H9 (cell line): ENCODE measurements around the gene DLST. TPM values are rescaled to one million over a fixed set of nuclear protein-coding genes. Genes with fewer than 3 reads are reported as not detected.

ENCODE experiments used
- DNase-seq: peaks from one replicate; pipeline ENCODE4 v3.0.0-alpha.2; 2017
- H2AFZ ChIP-seq: one replicate; pipeline ENCODE4 v1.6.1; 2013; ENCODE audit warnings: mild to moderate bottlenecking, low read length, control low read depth, moderate library complexity
- H2AK5ac ChIP-seq: 2 replicates; pipeline ENCODE4 v1.6.1; 2013; ENCODE audit warnings: low read length, control low read depth, mixed read lengths; ENCODE audit not compliant: insufficient read length
- H2BK120ac ChIP-seq: one replicate; pipeline ENCODE4 v1.6.1; 2013; ENCODE audit warnings: low read depth, mild to moderate bottlenecking, low read length, control low read depth, inconsistent platforms; ENCODE audit not compliant: poor library complexity, severe bottlenecking
- H2BK12ac ChIP-seq: 2 replicates; pipeline ENCODE4 v1.6.1; 2013; ENCODE audit warnings: low read length, control low read depth, mixed read lengths, low read depth; ENCODE audit not compliant: insufficient read length
- H2BK15ac ChIP-seq: 2 replicates; pipeline ENCODE4 v1.6.1; 2013; ENCODE audit warnings: low read depth, low read length, control low read depth
- H2BK20ac ChIP-seq: one replicate; pipeline ENCODE4 v1.6.1; 2013; ENCODE audit warnings: low read depth, mild to moderate bottlenecking, low read length, control low read depth, inconsistent platforms; ENCODE audit not compliant: poor library complexity, severe bottlenecking
- H2BK5ac ChIP-seq: 2 replicates; pipeline ENCODE4 v1.6.1; 2013; ENCODE audit warnings: low read length, control low read depth, mixed read lengths; ENCODE audit not compliant: insufficient read length
- H3K14ac ChIP-seq: 2 replicates; pipeline ENCODE4 v1.6.1; 2013; ENCODE audit warnings: low read length, control low read depth; ENCODE audit not compliant: insufficient read depth
- H3K18ac ChIP-seq: 2 replicates; pipeline ENCODE4 v1.6.1; 2013; ENCODE audit warnings: low read depth, mild to moderate bottlenecking, mixed read lengths, low read length, control low read depth; ENCODE audit not compliant: insufficient read length
- H3K23ac ChIP-seq: 2 replicates; pipeline ENCODE4 v1.6.1; 2013; ENCODE audit warnings: low read length, control low read depth, mixed read lengths, low read depth; ENCODE audit not compliant: insufficient read length
- H3K23me2 ChIP-seq: 2 replicates; pipeline ENCODE4 v1.6.1; 2013; ENCODE audit warnings: low read depth, mild to moderate bottlenecking, mixed read lengths, low read length, control low read depth; ENCODE audit not compliant: insufficient read length, poor library complexity, severe bottlenecking
- H3K27ac ChIP-seq: 2 replicates; pipeline ENCODE4 v1.5.1; 2013; ENCODE audit warnings: low read length, control low read depth, mixed read lengths, low read depth; ENCODE audit not compliant: insufficient read length
- H3K27me3 ChIP-seq: 2 replicates; pipeline ENCODE4 v1.6.1; 2013; ENCODE audit warnings: low read length, control low read depth, inconsistent platforms; ENCODE audit not compliant: insufficient read depth
- H3K4ac ChIP-seq: 2 replicates; pipeline ENCODE4 v1.6.1; 2013; ENCODE audit warnings: low read depth, mild to moderate bottlenecking, control low read depth, inconsistent platforms, low read length, moderate library complexity
- H3K4me1 ChIP-seq: 2 replicates; pipeline ENCODE4 v1.6.1; 2013; ENCODE audit warnings: low read length, control low read depth, inconsistent platforms; ENCODE audit not compliant: insufficient read depth
- H3K4me2 ChIP-seq: 2 replicates; pipeline ENCODE4 v1.6.1; 2013; ENCODE audit warnings: low read length, control low read depth, mixed read lengths; ENCODE audit not compliant: insufficient read length, insufficient read depth
- H3K56ac ChIP-seq: 2 replicates; pipeline ENCODE4 v1.6.1; 2013; ENCODE audit warnings: low read depth, mild to moderate bottlenecking, mixed read lengths, low read length, control low read depth; ENCODE audit not compliant: insufficient read length
- H3K79me1 ChIP-seq: 2 replicates; pipeline ENCODE4 v1.6.1; 2013; ENCODE audit warnings: low read depth, mild to moderate bottlenecking, moderate library complexity, low read length, control low read depth, inconsistent platforms; ENCODE audit not compliant: insufficient read depth, poor library complexity, severe bottlenecking
- H3K79me2 ChIP-seq: 2 replicates; pipeline ENCODE4 v1.6.1; 2013; ENCODE audit warnings: low read length, control low read depth, inconsistent platforms; ENCODE audit not compliant: insufficient read depth
- H3K9ac ChIP-seq: 2 replicates; pipeline ENCODE4 v1.6.1; 2013; ENCODE audit warnings: low read length, control low read depth, mixed read lengths; ENCODE audit not compliant: insufficient read length; ENCODE audit errors: extremely low read depth
- H3K9me3 ChIP-seq: one replicate; pipeline ENCODE4 v1.6.1; 2013; ENCODE audit warnings: low read depth, low read length, inconsistent platforms; ENCODE audit not compliant: control insufficient read depth
- H3T11ph ChIP-seq: one replicate; pipeline ENCODE4 v1.6.1; 2013; ENCODE audit warnings: mild to moderate bottlenecking, low read length, control low read depth, inconsistent platforms
- H4K20me1 ChIP-seq: one replicate; pipeline ENCODE4 v1.6.1; 2013; ENCODE audit not compliant: control insufficient read depth, insufficient read length, insufficient read depth
- H4K5ac ChIP-seq: 2 replicates; pipeline ENCODE4 v1.6.1; 2013; ENCODE audit warnings: low read depth, mild to moderate bottlenecking, mixed read lengths, low read length, control low read depth; ENCODE audit not compliant: insufficient read length
- H4K8ac ChIP-seq: replicated peaks from 2 replicates; pipeline ENCODE4 v1.6.1; 2013; ENCODE audit warnings: low read length, control low read depth, mixed read lengths, low read depth; ENCODE audit not compliant: insufficient read length
- H4K91ac ChIP-seq: 2 replicates; pipeline ENCODE4 v1.6.1; 2013; ENCODE audit warnings: low read depth, mild to moderate bottlenecking, moderate library complexity, mixed read lengths, low read length, control low read depth; ENCODE audit not compliant: insufficient read length
- H3K27ac Mint-ChIP-seq, 3 experiments: 2 replicates in 2 of 3; 3 replicates in 1 of 3; pipeline ENCODE4 v1.8.0; 2020 to 2021; ENCODE audit warnings: mixed read lengths in 3 of 3, mild to moderate bottlenecking in 1 of 3, moderate library complexity in 1 of 3
- H3K27me3 Mint-ChIP-seq: 2 replicates; pipeline ENCODE4 v1.8.0; 2021; ENCODE audit warnings: low read depth, mild to moderate bottlenecking, moderate library complexity, mixed read lengths
- H3K36me3 Mint-ChIP-seq, 3 experiments: 2 replicates in 2 of 3; 3 replicates in 1 of 3; pipeline ENCODE4 v1.8.0; 2020 to 2021; ENCODE audit warnings: low read depth in 3 of 3, mixed read lengths in 3 of 3; ENCODE audit not compliant: insufficient read depth in 1 of 3
- H3K4me1 Mint-ChIP-seq, 2 experiments: 2 replicates each; pipeline ENCODE4 v1.8.0; 2020; ENCODE audit warnings: mixed read lengths in 2 of 2
- H3K4me3 Mint-ChIP-seq, 2 experiments: 2 replicates in 1 of 2; 3 replicates in 1 of 2; pipeline ENCODE4 v1.8.0; 2020 to 2021; ENCODE audit warnings: mild to moderate bottlenecking in 2 of 2, mixed read lengths in 2 of 2, moderate library complexity in 1 of 2
- H3K9me3 Mint-ChIP-seq, 2 experiments: 2 replicates in 1 of 2; 3 replicates in 1 of 2; pipeline ENCODE4 v1.8.0; 2020; ENCODE audit warnings: mild to moderate bottlenecking in 2 of 2, mixed read lengths in 2 of 2, moderate library complexity in 1 of 2
- WGBS: extraction: QIAGEN DNeasy Blood & Tissue Kit; methylation state at CpG from one replicate; pipeline ENCODE4 v1.1.7; 2013; ENCODE audit warnings: missing lambda C conversion rate, low lambda C conversion rate, mixed read lengths; ENCODE audit not compliant: insufficient read length; ENCODE audit errors: extremely low coverage; 5-methylcytosine and 5-hydroxymethylcytosine counted together
- total RNA-seq: library from RNA; stranded (reverse); gene quantifications from 2 replicates; pipeline ENCODE4 v1.2.1, GENCODE V29; 2021
- TF ChIP-seq, protein P1 (sequence below): fragments of 200-600 bp; sonication (generic); conservative IDR thresholded peaks from 3 replicates; pipeline ENCODE4 v1.8.0; 2021; ENCODE audit warnings: antibody characterized with exemption, mild to moderate bottlenecking

The DLST gene
- total RNA-seq, 1 experiment from 2014 or later: 116 TPM

DNA sequence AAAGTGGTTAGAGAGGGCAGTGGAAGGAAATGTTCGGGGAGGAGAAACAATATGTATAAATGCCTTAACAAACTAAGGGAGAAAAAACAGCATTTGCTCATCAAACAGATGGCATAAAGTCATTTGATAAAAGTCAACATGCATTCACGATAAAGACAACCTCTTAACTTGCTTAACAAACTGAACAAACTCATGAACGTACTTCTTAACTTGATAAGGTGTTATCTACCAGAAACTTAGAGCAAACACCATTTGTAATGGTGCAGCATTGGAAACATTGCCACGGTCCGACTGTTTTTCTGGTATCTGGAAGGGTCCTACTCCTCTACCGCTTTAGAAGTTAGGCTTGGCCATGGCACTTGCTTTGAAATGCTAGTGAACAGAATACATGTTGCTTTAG is 45.5 kb downstream of the DLST start:
- DNase-seq: no peak
- Histone ChIP-seq H3K14ac (no peak overlapping the region), H3K4me1 (no peaks in the 10 kb centered on the region), H4K20me1 (no peaks in the 10 kb centered on the region), H3K4ac (no peak overlapping the region), H3K27me3 (no peaks in the 10 kb centered on the region), H3K9me3 (no peaks in the 10 kb centered on the region), H3K79me1 (no peaks in the 10 kb centered on the region), H3K4me2 (no peak overlapping the region), H4K8ac (no peak overlapping the region), H3K79me2 (no peaks in the 10 kb centered on the region), H2BK120ac (no peak overlapping the region), H2BK12ac (no peak overlapping the region), H3K23ac (no peak overlapping the region), H3K56ac (no peak overlapping the region), H2BK20ac (no peak overlapping the region), H3K18ac (no peak overlapping the region), H4K91ac (no peak overlapping the region), H4K5ac (no peak overlapping the region), H2BK15ac (no peak overlapping the region), H3K27ac (no peak overlapping the region), H3K23me2 (peaks cover 4% of the 10 kb centered on the region), H3T11ph (no peak overlapping the region), H2AK5ac (no peak overlapping the region), H2BK5ac (no peak overlapping the region), H3K9ac (no peak overlapping the region), H2AFZ (no peak overlapping the region)
- WGBS: no CpG with 5 or more reads among the region's 6 CpGs
- TF ChIP-seq, protein P1, sequence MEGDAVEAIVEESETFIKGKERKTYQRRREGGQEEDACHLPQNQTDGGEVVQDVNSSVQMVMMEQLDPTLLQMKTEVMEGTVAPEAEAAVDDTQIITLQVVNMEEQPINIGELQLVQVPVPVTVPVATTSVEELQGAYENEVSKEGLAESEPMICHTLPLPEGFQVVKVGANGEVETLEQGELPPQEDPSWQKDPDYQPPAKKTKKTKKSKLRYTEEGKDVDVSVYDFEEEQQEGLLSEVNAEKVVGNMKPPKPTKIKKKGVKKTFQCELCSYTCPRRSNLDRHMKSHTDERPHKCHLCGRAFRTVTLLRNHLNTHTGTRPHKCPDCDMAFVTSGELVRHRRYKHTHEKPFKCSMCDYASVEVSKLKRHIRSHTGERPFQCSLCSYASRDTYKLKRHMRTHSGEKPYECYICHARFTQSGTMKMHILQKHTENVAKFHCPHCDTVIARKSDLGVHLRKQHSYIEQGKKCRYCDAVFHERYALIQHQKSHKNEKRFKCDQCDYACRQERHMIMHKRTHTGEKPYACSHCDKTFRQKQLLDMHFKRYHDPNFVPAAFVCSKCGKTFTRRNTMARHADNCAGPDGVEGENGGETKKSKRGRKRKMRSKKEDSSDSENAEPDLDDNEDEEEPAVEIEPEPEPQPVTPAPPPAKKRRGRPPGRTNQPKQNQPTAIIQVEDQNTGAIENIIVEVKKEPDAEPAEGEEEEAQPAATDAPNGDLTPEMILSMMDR: no peak
- Mint-ChIP-seq H3K4me3 (no peak overlapping the region), H3K4me1 (peaks cover 4% of the 10 kb centered on the region in 2 experiments; a peak in 3 of 4 replicates), H3K27me3 (peaks cover 8% of the 10 kb centered on the region), H3K27ac (no peak overlapping the region), H3K9me3 (no peaks in the 10 kb centered on the region), H3K36me3 (no peaks in the 10 kb centered on the region)
